ENCODE data around the gene MAB21L4. TPM values are rescaled to one million over a fixed set of nuclear protein-coding genes. Genes with fewer than 3 reads are reported as not detected.

Gene MAB21L4
- total RNA-seq, 1 experiment from 2014 or later, result not detected

GRCh38 chr2:240887631-240888030 lies 8.3 kb downstream of the MAB21L4 start:
- Histone ChIP-seq H3K27me3 (ENCODE audit: insufficient read depth, low read length) (no peaks in the 10 kb centered on the region), H2AFZ (ENCODE audit: low read depth, low read length, poor library complexity, severe bottlenecking) (no peak overlapping the region), H3K4me1 (ENCODE audit: control insufficient read depth in 1 of 2, insufficient read depth in 2 of 2, low read length in 2 of 2) (peaks cover 0 to 11% of the 10 kb centered on the region in 2 experiments; a peak in 1 of 4 replicates), H3K36me3 (ENCODE audit: control insufficient read depth in 1 of 2, insufficient read depth in 2 of 2, low read length in 2 of 2) (no peaks in the 10 kb centered on the region), H4K20me1 (ENCODE audit: insufficient read depth) (no peaks in the 10 kb centered on the region), H3K4me2 (ENCODE audit: low read length) (no peak overlapping the region), H3K4me3 (replicated peaks in 1 of 2; ENCODE audit: low read depth in 1 of 2, low read length in 2 of 2) (no peak overlapping the region), H3K27ac (ENCODE audit: low read depth, low read length) (no peak overlapping the region), H3K9me2 (ENCODE audit: insufficient read depth) (no peaks in the 10 kb centered on the region), H3K9ac (ENCODE audit: low read length) (no peak overlapping the region), H3K79me2 (ENCODE audit: insufficient read depth, low read length) (no peaks in the 10 kb centered on the region), H3K9me3 (ENCODE audit: control insufficient read depth in 1 of 2, insufficient read depth in 1 of 2, low read depth in 1 of 2, low read length in 2 of 2) (no peaks in the 10 kb centered on the region)
- ChIA-PET POLR2A (no interaction called here), RAD21 (ENCODE audit: low non-redundant PET in 1 of 2, low total read pairs in 2 of 2, uncharacterized antibody in 2 of 2, unreplicated experiment in 2 of 2) (no interaction called here), CTCF (no interaction called here)
- BruUV-seq (replicated peaks), result no TSS peak
- DNase-seq (ENCODE audit: low read depth, low spot score), result no peak
- no peak for ATAC-seq
- TF ChIP-seq CBX3 (IDR thresholded peaks at IDR 0.05; ENCODE audit: low read depth), result no peak
- no peak for TF ChIP-seq ZNF274 (IDR thresholded peaks at IDR 0.05; ENCODE audit: low read depth, low read length)
- no peak for TF ChIP-seq EGR1 (IDR thresholded peaks at IDR 0.05; ENCODE audit: low read depth)
- no peak for TF ChIP-seq TCF7L2 (IDR thresholded peaks at IDR 0.05; ENCODE audit: borderline replicate concordance, extremely low read depth, insufficient read depth, insufficient read length)
- TF ChIP-seq FOSL1 (IDR thresholded peaks at IDR 0.05; ENCODE audit: low read depth), result no peak
- TF ChIP-seq, protein P1, sequence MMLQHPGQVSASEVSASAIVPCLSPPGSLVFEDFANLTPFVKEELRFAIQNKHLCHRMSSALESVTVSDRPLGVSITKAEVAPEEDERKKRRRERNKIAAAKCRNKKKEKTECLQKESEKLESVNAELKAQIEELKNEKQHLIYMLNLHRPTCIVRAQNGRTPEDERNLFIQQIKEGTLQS (IDR thresholded peaks at IDR 0.05), result no peak
- TF ChIP-seq EZH2 (IDR thresholded peaks at IDR 0.05), result no peak
- TF ChIP-seq ELF1 (IDR thresholded peaks at IDR 0.05; ENCODE audit: borderline replicate concordance, low read depth), result no peak
- no peak for TF ChIP-seq SP1 (IDR thresholded peaks at IDR 0.05; ENCODE audit: low read depth)
- TF ChIP-seq SIN3A (IDR thresholded peaks at IDR 0.05; ENCODE audit: low read depth), result no peak
- TF ChIP-seq ZFX (IDR thresholded peaks at IDR 0.05), result no peak
- intact Hi-C loops (cut with micrococcal nuclease), result no loop called here
